Measurements from ENCODE around the gene TARS1. TPM values are rescaled to one million over a fixed set of nuclear protein-coding genes. Genes with fewer than 3 reads are reported as not detected.

The TARS1 gene
- total RNA-seq, 1 experiment from 2014 or later, result 417 TPM

DNA sequence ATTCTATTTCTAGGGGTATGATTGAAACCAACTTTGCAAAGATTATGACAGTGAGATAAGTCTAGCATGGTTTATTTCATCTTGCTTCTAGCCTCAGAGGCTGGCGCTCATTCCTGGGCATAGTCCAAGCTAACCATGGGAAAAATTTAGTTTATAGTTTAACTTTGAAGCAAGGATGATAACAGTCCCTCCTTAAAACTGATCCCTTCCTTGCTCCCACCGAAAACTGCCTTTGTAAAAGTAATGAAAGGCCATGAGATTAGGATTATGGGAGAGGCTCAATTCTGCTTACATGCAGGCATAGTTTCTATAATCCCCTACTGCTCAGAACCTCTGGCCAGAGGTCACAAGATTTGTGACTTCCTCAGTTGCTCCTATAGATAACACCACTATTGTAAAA, 75.7 kb downstream of the TARS1 start:
- Histone ChIP-seq H3K18ac (ENCODE audit: insufficient read length, low read depth, low read length) (no peak overlapping the region), H3K23ac (ENCODE audit: insufficient read length, low read depth, low read length) (no peak overlapping the region), H2BK15ac (ENCODE audit: low read depth, low read length) (no peak overlapping the region), H3K4ac (ENCODE audit: low read depth, low read length) (no peak overlapping the region), H3K14ac (ENCODE audit: insufficient read depth, low read length) (no peak overlapping the region), H3T11ph (ENCODE audit: low read length) (no peak overlapping the region), H3K27me3 (ENCODE audit: insufficient read depth, low read length) (no peaks in the 10 kb centered on the region), H3K79me2 (ENCODE audit: insufficient read depth, low read length) (no peaks in the 10 kb centered on the region), H2BK20ac (ENCODE audit: low read depth, low read length, poor library complexity, severe bottlenecking) (no peak overlapping the region), H2AK5ac (ENCODE audit: insufficient read length, low read length) (no peak overlapping the region), H3K23me2 (ENCODE audit: insufficient read length, low read depth, low read length, poor library complexity, severe bottlenecking) (no peaks in the 10 kb centered on the region), H2BK5ac (ENCODE audit: insufficient read length, low read length) (no peak overlapping the region), H3K79me1 (ENCODE audit: insufficient read depth, low read depth, low read length, poor library complexity, severe bottlenecking) (no peaks in the 10 kb centered on the region), H4K5ac (ENCODE audit: insufficient read length, low read depth, low read length) (no peak overlapping the region), H4K20me1 (ENCODE audit: control insufficient read depth, insufficient read depth, insufficient read length) (no peaks in the 10 kb centered on the region), H3K9ac (ENCODE audit: extremely low read depth, insufficient read length, low read length) (no peak overlapping the region), H3K4me2 (ENCODE audit: insufficient read depth, insufficient read length, low read length) (no peak overlapping the region), H3K4me1 (ENCODE audit: insufficient read depth, low read length) (no peaks in the 10 kb centered on the region), H3K9me3 (ENCODE audit: control insufficient read depth, low read depth, low read length) (no peaks in the 10 kb centered on the region), H2BK120ac (ENCODE audit: low read depth, low read length, poor library complexity, severe bottlenecking) (no peak overlapping the region), H2AFZ (ENCODE audit: low read length) (no peak overlapping the region), H3K27ac (ENCODE audit: insufficient read length, low read depth, low read length) (no peak overlapping the region), H2BK12ac (ENCODE audit: insufficient read length, low read depth, low read length) (no peak overlapping the region), H4K91ac (ENCODE audit: insufficient read length, low read depth, low read length) (no peak overlapping the region), H3K56ac (ENCODE audit: insufficient read length, low read depth, low read length) (no peak overlapping the region), H4K8ac (replicated peaks; ENCODE audit: insufficient read length, low read depth, low read length) (no peak overlapping the region)
- peaks cover 3 to 10% (median 9%) of the 10 kb centered on the region in 3 experiments; a peak in 6 of 7 replicates for H3K36me3 Mint-ChIP-seq (ENCODE audit: insufficient read depth in 1 of 3, low read depth in 3 of 3)
- peaks cover 9% of the 10 kb centered on the region in 2 experiments for H3K4me1 Mint-ChIP-seq
- WGBS (ENCODE audit: extremely low coverage, insufficient read length, low lambda C conversion rate), result no CpG with 5 or more reads among the region's 2 CpGs
- peaks cover 3% of the 10 kb centered on the region for H3K27me3 Mint-ChIP-seq (ENCODE audit: low read depth)
- H3K4me3 Mint-ChIP-seq, result no peak overlapping the region
- TF ChIP-seq, protein P1, sequence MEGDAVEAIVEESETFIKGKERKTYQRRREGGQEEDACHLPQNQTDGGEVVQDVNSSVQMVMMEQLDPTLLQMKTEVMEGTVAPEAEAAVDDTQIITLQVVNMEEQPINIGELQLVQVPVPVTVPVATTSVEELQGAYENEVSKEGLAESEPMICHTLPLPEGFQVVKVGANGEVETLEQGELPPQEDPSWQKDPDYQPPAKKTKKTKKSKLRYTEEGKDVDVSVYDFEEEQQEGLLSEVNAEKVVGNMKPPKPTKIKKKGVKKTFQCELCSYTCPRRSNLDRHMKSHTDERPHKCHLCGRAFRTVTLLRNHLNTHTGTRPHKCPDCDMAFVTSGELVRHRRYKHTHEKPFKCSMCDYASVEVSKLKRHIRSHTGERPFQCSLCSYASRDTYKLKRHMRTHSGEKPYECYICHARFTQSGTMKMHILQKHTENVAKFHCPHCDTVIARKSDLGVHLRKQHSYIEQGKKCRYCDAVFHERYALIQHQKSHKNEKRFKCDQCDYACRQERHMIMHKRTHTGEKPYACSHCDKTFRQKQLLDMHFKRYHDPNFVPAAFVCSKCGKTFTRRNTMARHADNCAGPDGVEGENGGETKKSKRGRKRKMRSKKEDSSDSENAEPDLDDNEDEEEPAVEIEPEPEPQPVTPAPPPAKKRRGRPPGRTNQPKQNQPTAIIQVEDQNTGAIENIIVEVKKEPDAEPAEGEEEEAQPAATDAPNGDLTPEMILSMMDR (conservative IDR thresholded peaks at IDR 0.05), result no peak
- no peak overlapping the region for H3K27ac Mint-ChIP-seq
- DNase-seq, result no peak
- peaks cover 11 to 24% of the 10 kb centered on the region in 2 experiments for H3K9me3 Mint-ChIP-seq
